Measurements from ENCODE around the gene EVI5.

GRCh38 chr1:92797961-92798360 is 13.1 kb upstream of the EVI5 start:
- TF ChIP-seq CTCF (IDR thresholded peaks at IDR 0.05; ENCODE audit: poor library complexity, severe bottlenecking), result no peak
- TF ChIP-seq EP300 (conservative IDR thresholded peaks at IDR 0.05; ENCODE audit: poor library complexity, severe bottlenecking), result no peak
